Activated CD4-positive, alpha-beta T cell treated with anti-CD3 and anti-CD28 coated beads, Interleukin-2, Interleukin-6, amounts not matched to agents 100 ng/mL and 50 ng/mL, durations not matched to agents 16 hours and 8 hours (primary cell): ENCODE data around the gene AK8.
A peak's percentile ranks its signal among the peaks of the same experiment; 100 is the strongest.

Source experiments
- DNase-seq: peaks from one replicate; pipeline ENCODE4 v3.0.0-alpha.2; 2020

The AK8 gene

DNA sequence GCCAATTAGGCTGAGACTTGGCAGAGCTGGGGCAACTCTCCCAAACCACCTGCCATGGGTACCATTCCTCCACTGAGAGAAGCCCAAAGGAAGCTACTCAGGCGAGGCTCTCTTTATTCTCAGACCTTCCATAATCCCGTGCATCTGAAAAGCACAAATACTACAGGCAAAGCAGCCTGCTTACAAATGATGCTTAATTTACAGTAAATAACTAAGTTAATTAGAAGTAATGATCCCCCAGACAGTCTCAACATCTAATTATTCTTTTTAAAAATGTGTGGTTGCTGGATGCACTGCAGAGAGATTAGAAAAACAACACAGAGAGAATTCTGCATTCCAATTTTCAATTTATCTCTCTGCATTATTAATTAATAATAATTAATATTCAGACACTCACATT is 53.1 kb downstream of the AK8 start:
- no peak for DNase-seq

GRCh38 chr9:132824151-132824550 is 53.9 kb downstream of the AK8 start:
- DNase-seq = no peak

DNA sequence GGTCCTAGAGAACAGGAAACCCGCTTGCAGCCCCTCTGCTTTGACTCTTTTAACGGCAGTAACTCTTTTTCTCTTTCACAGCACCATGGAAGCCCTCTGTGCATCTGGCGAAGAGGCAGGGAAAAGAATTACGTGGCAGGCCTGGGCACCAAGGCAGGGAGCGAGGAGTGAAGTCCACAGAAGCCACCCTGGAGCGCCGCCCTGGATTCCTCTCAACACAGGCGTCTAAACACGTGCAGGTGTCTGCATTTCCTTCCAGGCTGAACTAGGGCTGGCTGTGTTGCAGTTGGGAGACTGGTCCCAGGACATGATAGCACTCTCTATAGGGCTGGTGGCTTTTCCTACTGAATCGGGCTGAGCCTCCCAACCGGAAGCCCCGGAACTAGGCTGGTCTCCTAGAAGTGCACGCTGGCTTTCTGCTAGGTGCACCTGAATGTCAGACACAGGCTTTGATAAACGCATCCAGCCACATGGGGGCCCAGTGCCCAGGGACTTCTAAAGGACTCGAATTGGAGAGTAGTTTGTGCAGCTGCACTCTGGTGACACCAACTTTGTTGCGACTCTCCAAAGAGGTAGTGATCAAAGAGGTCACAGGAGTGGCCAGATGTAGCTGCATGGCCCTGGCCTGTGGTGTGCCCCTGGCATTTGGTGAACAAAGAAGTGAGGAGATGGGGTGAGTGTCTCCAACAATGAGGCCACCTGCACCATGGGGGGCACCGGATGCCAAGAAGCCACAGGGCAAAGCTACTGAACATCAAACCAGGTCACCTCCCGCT is 54.5 kb downstream of the AK8 start:
- no peak for DNase-seq

DNA sequence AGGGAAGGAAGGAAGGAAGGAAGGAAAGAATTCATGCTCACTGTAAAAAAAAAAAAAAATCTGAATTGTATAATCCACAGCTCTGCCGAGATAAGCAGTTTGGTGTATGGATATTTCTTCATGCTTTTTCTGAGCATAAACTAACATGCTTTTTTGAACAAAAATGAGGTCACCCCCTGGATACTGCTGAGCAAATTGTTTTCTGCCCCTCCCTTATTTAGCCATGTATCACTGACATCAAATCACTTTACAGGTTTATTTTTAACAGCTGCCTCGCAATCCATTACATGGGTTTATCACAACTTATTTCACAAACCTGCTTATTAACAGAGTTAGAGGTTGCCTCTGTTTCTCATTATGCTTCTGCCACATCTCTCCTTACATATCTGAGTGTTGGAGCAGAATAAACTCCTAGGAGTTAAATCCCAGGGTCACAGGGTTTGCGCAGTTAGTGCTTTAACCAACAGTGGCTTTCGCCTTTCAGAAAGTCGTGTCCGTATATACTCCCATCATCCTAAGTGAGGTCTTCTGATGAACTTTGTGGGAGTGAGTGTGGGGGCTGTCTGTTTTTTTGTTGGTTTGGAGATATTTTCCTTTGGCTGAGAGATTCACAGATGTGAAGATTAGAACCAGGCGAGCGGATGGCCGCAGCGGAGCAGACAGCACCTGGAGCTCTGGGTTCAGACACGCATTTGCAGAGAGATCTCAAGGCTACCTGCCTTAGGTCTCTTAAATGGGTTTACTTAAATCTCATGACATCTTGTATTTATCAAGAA is 57.7 kb downstream of the AK8 start:
- no peak for DNase-seq

DNA sequence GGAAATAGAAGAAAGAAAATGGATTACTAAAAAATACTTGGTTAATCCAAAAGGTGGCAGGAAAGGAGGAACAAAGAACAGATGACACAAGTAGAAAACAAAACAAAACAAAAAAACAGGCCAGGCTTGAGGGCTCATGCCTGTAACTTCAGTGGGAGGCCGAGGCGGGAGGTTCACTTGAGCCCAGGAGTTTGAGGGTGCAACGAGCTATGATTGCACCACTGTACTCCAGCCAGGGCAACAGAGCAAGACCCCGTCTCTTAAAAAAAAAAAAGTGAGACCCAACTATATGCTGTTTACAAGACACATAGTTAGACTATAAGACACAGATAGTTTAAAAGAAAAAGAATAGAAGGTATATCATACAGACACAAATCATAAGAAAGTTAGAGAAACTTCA is 59.5 kb downstream of the AK8 start:
- DNase-seq = no peak

GRCh38 chr9:132814937-132815336 is 63.1 kb downstream of the AK8 start:
- DNase-seq = no peak

- DNase-seq = no peak
Observed at GRCh38 chr9:132813115-132813771, 64.8 kb downstream of the AK8 start.

GRCh38 chr9:132811985-132812384 is 66.1 kb downstream of the AK8 start:
- no peak for DNase-seq

GRCh38 chr9:132810314-132810713 is 67.8 kb downstream of the AK8 start:
- DNase-seq = no peak

- no peak for DNase-seq
Observed at GRCh38 chr9:132809677-132810271, 68.3 kb downstream of the AK8 start.

GRCh38 chr9:132808645-132809044 is 69.4 kb downstream of the AK8 start:
- no peak for DNase-seq

DNA sequence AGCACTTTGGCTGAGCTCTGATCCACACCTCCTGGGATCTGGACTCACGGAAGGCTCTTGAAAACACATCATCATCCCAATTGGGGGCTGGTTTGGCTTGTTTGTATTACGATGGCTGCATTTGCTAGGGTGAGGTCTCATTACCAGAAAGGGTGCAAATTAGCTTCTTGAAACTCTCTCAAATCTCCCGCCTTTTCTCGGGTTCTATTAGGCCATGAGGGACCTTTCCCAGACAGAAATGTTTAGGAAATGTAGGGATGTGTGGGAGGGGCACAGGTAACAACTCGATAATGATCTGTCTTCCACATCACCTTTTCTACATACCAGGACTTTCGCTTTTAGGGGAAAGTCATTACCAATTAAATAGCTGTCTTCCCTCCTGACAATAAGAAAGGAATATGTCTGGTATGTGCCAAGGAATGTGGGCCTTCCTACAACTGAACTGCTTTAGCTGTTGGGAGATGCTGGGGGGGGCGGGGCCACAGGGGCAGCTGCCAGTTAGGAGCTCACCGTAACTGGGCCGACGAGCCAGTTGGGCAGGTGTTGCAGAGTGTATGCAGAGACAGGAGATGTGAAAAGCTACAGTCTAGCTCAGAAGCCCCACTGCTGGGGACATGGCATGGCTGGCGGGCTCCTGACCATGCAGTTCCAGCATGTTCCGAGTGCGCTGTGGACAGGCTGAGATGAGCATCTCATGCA is 71.2 kb downstream of the AK8 start:
- no peak for DNase-seq

- no peak for DNase-seq
Observed at GRCh38 chr9:132806306-132806705, 71.8 kb downstream of the AK8 start.

GRCh38 chr9:132804576-132805295 is 73.3 kb downstream of the AK8 start:
- no peak for DNase-seq

GRCh38 chr9:132802121-132802795 is 75.8 kb downstream of the AK8 start:
- no peak for DNase-seq

DNA sequence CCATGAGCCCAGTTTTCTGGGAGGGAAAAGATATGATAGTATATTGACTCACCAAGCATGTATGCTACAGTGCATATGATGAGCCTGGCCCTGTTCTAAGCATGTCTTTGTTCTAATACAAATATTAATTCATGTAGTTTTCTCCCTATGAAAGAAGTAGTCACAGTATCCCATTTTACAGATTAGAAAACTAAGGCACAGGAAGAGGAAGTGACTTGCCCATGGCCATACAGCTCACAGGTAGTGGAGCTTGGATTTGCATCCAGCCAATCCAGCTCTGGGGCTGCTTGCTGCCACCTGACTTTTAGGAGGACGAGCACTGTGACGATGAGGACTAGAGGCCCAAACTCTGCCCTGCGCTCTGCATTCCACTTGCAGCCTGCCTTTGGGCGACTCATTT is 76.4 kb downstream of the AK8 start:
- no peak for DNase-seq

- DNase-seq = peak; percentile 79
Observed at GRCh38 chr9:132800038-132800648, 77.9 kb downstream of the AK8 start.

GRCh38 chr9:132798817-132799790 is 79.0 kb downstream of the AK8 start:
- DNase-seq = no peak

DNA sequence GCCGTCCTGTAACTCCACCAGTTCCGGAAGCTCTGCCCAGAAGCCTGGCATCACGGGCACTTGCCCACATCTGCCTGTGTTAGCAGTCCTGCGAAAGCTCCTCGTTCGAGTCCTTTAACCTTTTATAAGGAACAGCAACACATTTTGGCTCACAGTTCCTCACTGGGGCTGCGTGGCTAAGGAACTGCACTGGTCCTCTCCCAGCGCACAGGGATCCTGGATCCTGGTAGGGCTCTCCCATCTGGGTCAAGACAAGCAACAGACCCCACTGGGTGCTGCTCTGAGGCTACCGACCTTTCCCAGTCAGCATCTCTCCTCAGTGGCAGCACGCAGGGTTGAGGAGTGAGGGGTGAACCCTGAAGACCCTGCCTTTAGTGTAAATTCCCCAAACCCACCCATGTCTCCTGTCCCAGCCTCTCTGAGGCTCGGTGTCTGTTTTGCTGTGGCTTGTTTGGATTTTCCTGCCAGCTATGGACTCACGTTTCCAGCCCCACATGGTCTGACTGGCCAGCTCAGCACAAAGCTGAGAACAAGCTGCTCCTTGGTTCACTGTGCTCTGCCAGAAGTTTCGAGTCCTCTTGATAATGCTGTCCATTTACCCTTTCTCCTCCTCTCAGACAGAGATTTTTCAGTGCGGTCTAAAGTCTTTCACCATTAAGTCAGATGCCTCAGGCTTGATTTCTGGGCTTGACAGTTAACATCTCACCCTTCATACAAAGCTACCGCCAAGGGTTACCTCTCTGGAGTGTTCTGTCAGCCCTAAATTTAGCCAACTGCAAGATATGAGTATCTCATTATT is 80.0 kb downstream of the AK8 start:
- no peak for DNase-seq
